HG03066 (cell line): Measurements from ENCODE around the gene KLHL40.

Source experiments
- ATAC-seq: cut with Tn5 transposase; IDR thresholded peaks from one replicate; pipeline ENCODE4 v1.9.1; 2021; ENCODE audit warnings: low read depth; ENCODE audit not compliant: unreplicated experiment

KLHL40 gene

DNA sequence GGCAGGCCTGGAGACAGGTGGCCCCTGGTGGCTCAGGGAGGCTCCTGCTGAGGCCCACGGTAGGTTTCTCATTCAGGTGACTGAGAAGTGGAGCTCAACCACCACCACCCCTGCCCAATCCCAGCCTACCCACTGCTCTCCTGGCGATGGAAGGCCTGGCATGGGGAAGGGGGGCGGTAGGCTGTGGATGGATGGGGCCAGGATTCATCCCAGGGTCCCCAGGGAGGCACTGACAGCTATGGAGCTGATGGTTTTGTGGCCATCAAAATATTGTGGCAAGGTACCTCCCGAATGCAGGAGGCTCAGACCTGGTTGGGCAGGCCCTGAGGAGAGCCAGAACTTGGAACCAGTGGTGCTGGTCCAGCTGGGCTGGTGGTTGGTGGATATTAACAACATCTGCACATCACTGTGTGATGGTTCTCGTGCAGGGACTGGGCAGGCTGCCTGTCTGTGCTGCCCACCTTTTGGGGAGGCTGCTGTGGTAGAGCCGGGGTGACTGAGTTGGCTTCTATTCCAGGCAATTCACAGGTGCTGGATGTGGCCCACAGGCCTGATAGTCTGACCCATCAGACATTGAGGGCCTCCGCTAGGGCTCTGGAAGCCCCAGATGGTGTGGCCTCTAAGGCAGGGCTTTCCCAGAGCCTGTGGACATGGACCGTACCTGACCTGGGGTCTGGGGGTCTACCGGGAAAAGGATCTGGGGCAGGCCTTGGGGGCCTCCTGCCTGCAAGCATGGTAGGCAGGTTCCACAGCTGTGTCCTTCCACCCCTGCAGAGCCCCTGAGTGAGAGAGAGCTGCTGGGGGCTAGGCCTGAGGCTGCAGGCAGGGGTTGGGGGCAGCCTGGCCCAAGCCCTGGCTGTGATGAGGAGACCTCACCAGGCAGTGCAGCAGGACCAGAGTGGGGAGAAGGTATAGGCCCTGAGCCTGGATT is 28.4 kb upstream of the KLHL40 start:
- no peak for ATAC-seq

DNA sequence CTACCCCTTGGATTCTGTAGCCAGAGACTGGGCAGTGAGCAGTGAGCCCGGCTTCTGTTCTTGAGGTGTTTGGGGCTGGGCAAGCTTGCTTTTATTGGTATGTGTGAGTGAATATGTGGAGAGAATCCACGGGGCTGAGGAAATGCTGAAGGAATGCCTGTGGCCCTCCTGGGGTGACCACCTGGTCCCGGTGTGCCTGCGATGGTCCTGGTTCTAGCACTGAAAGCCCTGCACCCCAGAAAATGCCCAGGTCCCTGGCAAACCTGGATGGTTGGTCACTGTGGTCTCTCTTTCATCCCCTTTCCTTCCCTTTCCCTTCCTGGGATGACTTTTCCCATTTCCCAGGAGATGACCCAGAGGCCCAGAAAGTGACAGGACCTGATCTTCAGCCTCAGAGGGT is 27.7 kb upstream of the KLHL40 start:
- ATAC-seq, result no peak

DNA sequence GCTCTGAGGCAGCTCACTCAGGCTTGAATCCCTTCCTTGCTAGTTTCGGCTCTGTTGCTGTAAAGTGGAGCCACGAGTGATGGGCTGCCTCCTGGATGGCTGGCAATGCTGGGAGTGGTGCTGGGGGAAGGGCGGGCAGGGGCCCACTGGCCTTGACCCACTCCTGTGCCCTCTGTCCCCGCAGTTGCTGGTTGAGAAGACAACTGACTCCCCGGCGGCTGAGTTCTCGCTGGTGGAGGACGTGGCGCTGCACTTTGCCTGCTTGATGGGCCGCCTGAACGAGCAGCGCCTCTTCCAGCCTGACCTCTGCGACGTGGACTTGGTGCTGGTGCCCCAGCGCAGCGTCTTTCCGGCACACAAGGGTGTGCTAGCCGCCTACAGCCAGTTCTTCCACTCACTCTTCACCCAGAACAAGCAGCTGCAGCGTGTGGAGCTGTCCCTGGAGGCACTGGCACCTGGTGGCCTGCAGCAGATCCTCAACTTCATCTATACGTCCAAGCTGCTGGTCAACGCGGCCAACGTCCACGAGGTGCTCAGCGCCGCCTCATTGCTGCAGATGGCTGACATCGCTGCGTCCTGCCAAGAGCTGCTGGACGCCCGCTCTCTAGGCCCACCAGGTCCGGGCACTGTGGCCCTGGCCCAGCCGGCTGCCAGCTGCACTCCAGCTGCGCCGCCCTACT is 27.1 kb upstream of the KLHL40 start:
- no peak for ATAC-seq

DNA sequence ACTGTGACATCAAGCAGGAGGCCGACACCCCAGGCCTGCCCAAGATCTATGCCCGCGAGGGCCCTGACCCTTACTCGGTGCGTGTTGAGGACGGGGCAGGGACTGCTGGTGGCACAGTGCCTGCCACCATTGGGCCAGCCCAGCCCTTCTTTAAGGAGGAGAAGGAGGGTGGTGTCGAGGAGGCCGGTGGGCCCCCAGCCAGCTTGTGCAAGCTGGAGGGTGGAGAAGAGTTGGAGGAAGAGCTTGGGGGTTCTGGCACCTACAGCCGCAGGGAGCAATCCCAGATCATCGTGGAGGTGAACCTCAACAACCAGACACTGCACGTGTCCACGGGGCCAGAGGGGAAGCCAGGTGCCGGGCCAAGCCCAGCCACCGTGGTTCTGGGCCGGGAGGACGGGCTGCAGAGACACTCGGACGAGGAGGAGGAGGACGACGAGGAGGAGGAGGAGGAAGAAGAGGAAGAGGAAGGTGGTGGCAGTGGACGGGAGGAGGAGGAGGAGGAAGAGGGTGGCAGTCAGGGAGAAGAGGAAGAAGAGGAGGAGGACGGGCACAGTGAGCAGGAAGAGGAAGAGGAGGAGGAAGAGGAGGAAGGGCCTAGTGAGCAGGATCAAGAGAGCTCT is 26.5 kb upstream of the KLHL40 start:
- no peak for ATAC-seq

DNA sequence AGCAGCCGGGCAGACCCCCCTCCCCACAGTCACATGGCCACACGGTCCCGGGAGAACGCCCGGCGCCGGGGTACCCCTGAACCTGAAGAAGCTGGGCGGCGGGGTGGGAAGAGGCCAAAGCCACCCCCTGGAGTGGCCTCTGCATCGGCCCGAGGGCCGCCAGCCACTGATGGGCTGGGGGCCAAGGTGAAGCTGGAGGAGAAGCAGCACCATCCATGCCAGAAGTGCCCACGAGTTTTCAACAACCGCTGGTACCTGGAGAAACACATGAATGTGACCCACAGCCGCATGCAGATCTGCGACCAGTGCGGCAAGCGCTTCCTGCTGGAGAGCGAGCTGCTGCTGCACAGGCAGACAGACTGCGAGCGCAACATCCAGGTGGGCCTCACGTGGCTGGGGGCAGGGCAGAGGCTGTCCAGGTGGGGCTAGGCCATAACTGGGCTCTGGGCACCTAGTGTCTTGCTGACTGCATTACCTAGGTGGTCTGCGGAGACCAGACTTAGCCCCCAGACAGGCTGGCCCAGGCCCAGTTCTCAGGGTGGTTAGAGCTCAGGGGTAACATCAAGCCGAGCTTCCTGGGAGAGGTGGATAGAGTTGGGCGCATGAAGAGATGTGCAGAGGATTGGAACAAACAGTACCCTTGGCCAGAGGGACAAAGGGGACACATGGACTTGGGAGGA is 25.7 kb upstream of the KLHL40 start:
- ATAC-seq, result no peak

DNA sequence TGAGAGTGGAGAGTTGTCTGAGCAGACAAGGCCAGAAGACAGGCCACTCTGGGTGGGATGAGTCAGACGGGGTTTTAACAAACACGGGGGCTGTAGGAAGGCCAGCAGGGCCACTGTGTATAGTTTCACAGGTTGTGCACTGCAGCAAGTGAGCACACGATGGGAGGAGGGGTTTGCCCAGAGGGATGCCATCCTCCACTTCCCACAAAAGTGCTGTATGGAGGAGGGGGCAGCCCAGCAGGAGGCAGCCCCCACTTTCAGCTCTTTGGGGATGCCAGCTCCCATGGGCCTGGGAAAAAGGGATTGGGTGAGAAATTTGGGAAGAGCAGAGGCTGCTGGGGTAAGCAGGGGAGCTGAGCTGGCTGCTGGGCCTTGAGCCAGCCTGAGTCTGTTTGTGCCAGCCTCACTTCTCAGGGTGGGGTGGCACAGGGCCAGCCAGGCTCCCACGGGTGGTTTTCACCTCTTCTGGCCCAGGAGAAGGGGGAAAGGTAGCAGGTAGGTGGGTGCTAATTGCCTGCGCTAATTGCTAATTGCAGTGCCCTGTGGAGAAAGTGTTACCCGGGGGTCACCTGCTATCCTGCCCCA is 25.1 kb upstream of the KLHL40 start:
- ATAC-seq, result no peak

DNA sequence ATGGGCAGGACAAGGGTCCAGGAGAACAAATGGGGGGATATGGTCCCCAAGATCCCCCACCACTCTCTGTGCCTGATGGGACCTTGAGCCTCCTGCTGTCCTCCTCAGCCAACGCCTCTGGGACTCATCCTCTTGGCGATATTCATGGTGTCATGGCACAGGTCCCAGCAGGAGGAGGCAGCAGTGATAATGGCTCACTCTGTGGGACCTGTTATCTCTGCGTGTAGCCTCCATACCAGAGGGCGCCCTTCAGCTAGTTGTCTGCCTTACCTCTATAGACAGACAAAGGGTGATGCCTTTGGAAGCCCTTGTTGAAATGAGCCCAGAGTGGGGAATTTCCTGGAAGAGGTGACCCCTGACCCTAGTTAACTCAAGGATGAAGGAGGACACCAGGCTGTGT is 24.4 kb upstream of the KLHL40 start:
- no peak for ATAC-seq

DNA sequence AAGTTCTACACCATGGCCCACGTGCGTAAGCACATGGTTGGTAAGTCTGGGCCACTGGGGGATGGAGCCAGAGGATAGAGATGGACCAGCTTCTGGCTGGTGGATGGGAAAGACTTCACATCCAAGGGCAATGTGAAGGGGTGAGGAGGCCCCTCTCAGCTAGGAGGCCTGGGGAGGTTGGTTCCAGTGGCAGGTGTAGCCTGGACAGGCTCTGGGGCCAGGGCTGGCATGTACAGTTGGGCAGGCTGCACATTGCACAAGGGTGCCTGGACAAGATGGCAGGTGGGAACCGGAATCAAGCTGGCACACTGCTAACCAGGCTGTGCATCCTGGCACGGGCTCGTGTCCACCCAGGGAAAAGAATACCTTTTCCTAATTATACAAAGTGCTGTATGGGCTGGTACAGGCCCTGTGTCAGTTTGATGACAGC is 23.7 kb upstream of the KLHL40 start:
- ATAC-seq, result no peak

DNA sequence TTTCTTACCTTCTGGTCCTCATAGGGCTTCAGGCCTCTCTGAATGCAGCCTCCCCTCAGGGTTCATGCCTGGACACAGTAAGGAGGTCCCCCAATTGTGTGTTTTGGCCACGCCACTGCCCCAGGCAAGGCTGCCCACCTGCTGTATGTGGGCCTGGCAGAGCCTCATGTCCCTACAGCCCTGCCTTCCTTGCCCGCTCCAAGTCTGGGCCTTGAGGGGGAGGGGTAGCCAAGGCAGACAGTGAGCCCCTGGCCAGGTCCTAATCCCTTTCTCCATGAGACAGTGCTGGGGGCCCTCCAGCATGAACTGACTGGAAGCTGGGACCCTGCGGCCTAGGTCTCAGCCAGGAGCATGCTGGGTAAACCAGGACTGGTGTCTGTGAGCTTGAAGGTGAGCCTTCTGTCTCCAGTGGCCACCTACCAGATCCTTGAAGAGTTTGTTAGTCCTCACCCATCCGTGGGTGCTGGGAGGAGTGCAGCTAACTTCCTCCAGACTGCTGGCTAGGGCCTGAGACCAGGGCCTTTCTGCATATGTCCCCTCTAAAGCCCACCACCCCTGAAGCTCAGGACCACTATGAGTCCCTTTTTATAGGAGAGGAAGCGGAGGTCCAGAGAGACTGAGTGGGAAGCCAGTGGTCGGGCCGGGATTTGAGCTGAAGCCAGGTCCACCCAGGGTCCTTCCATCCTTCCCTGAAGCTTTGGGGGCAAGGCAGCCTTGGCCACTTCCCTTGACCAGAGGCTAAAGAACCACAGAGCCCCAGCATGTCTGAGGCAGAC is 23.1 kb upstream of the KLHL40 start:
- ATAC-seq, result no peak

DNA sequence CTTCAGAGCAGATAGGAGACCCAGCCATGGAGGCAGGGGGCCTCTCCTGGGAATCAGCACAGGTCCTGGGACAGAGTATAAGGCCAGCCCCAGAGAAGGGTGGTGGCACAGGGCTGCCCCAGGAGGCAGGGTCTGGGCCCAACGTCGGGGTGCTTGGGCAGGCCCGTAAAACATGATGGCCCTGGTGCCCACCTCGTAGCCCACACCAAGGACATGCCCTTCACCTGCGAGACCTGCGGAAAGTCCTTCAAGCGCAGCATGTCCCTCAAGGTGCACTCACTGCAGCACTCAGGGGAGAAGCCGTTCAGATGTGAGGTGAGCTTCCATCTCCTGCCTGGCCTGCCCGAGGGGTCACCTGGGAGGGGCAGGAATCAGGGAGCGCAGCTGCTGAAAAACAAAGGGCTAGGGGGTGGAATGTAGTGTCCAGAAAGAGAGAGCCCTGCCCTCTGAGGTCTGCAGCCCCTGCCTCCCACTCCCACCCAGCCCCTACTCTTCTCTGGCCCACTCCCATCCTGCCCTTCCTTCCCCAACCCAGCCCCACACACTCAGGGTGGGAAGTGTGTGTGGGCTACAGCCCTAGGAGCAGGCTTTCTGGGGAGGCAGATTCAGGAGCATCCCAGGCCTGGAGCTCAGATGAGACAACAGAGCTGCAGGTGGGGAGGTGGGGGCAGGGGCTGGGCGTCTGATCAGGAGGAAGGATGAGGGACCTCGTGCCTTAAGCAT is 22.4 kb upstream of the KLHL40 start:
- ATAC-seq, result no peak

DNA sequence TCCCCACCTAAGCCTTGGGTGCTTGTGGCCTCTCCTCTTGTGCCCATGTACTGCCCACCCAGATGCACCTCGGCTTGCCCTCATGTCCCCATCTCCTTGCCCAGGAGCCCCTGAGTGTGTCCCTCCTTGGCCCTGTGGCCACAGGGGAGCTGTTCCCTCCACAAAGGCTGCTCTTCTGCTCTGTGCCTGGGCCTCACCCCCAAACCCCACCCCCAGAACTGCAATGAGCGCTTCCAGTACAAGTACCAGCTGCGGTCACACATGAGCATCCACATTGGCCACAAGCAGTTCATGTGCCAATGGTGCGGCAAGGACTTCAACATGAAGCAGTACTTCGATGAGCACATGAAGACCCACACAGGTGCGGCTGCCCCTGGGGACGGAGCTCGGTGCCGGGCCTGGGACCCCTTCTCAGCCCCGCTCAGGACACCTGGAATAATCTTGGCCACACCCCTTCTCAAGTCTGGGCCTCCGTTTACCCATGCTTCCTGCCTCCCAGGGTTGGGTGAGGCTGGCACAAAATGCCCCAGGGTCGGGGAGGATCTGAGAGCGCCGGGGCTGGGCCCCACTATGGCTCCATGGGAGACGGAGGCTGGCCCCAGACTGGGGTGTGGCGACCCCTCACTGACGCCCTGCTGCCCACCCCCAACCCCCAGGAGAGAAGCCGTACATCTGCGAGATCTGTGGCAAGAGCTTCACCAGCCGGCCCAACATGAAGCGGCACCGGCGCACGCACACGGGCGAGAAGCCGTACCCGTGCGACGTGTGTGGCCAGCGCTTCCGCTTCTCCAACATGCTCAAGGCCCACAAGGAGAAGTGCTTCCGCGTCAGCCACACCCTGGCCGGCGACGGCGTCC is 21.5 kb upstream of the KLHL40 start:
- no peak for ATAC-seq

DNA sequence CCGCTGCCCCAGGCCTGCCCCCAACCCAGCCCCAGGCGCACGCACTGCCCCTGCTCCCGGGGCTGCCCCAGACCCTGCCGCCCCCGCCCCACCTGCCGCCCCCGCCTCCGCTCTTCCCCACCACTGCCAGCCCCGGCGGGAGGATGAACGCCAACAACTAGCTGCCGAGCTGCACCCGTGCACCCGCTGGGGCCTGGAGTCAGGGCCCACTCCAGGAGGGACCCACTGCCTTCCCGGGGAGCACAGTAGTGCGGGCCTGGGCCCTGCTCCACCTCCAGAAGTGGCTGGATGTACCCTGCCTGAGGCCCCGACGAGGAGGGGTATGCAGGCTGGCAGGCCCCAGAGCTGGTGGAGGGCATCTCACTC is 20.9 kb upstream of the KLHL40 start:
- ATAC-seq, result no peak

DNA sequence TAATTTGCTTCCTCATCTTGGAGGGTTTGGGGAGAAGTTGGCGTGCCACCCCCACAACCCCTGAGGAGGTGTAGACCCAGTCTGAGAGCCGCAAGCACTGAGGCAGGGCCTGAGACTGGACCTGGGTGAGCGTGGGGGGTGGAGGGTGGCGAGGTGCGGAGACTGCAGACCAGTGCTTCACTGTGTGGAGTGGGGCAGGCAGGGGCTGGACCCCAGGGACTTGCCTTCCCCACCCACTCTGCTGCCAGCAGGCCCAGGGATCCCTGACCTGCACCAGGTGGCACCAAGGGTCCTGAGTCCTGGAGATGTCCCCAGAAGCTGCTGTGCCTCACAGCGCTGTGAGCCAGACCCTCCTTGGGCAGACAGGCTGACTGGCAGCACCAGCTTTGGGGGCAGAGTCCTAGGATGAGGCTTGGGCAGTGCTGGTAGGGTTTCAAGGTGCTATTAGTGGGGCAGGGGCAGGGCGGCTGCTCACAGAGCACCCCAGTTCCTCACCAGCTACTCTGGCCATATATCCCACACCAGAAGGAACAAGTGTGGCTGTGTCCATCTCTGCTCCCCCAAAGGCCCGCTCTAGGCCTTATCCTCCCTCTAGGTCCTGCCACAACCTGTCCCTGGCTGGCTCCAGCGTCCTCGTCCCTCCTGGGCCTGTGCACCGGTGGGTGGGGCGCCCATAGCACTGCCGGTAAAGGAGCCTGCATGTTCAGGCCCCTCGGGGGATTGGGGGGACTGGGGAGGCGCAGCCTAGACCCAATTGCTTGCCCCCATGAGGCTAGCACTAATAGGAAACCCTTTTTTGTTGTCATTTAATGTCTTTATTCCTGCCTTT is 20.1 kb upstream of the KLHL40 start:
- no peak for ATAC-seq

DNA sequence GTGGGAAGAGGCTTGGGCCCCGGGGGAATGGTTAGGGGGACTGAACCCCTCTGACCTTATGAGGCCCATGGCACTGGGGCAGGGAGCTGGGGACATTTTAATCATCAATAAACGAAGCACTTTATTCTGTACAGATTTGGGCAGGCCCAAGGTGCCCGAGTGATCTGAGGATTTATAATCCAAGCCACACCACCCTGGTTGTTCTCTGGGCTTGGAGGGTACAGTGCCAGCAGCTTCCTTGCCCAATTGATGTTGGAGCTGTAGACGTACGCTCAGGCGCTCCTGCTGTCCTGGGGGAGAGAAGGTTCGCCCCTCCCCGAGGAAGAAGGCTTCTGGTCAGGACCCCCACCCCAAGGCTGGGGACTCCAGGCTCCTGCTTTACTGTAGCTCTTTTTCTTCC is 19.3 kb upstream of the KLHL40 start:
- no peak for ATAC-seq

DNA sequence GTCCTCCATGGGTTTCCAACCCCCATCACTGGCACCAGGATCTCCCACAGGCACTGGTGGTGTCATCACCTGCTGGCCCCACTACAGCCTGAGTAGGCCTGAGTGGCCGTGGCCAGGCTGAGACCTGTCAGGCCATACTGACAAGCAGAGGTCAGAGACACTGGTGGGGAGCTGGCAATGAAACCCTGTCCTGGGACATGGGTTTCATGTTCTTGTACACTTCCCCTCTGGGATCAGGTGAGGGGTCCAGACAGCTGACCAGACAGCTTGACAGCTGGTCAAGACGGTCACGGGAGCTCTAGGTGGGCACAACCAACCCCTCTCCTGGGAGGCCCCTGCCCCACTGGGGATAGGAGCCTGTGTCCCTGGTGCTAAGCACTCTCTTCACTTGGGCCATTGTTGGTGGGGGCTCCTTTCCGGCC is 18.7 kb upstream of the KLHL40 start:
- no peak for ATAC-seq

DNA sequence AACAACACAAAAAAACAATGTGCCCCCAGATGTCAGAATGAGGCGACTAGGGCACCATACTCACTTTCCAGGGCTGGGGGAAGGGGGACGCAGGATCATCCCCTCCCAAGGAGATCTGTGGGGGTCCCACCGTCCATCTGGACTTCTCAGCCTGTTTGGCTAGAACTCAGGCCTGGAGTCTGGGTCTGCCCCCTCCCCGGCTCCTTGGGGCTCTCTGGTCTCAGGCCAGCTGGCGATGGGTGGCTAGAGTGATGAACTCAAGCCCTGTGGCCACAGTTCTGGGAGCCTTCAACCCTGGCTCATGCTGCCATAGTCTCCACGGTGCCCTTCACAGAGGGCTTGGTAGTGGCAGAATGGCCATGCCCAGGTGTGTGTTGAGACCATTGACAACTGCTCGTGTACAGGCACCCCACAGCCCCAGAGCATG is 18.2 kb upstream of the KLHL40 start:
- ATAC-seq, result no peak
